Esophagus squamous epithelium (tissue), 5 donors: Measurements from ENCODE around the gene ARIH1. TPM values are rescaled to one million over a fixed set of nuclear protein-coding genes. Genes with fewer than 3 reads are reported as not detected.

Experiments used
- DNase-seq: peaks from one replicate; lab custom pipeline; 2025; lab: John Stamatoyannopoulos, UW
- H3K27ac ChIP-seq, 4 donors: fragments of 200-600 bp; sonication (generic); one replicate each; pipeline ENCODE4 v1.5.1; 2016 to 2019; ENCODE audit warnings: mild to moderate bottlenecking in 1 of 4
- H3K27me3 ChIP-seq, 4 donors: fragments of 200-600 bp; sonication (generic); 1 replicate in 3 of 4; 2 replicates in 1 of 4; pipeline versions ENCODE4 v1.5.1 to v1.6.0; 2017 to 2021; ENCODE audit warnings: antibody characterized with exemption in 1 of 4
- H3K36me3 ChIP-seq, 3 donors: fragments of 200-600 bp; sonication (generic); one replicate each; pipeline ENCODE4 v1.5.1; 2016 to 2019
- H3K4me1 ChIP-seq, 3 donors: fragments of 200-600 bp; sonication (generic); one replicate each; pipeline ENCODE4 v1.5.1; 2017 to 2019
- H3K4me3 ChIP-seq, 4 donors: fragments of 200-600 bp; sonication (generic); 1 replicate in 3 of 4; 2 replicates in 1 of 4; pipeline ENCODE4 v1.5.1; 2016 to 2019; ENCODE audit warnings: mild to moderate bottlenecking in 2 of 4, moderate library complexity in 1 of 4
- H3K9me3 ChIP-seq, 3 donors: fragments of 200-600 bp; sonication (generic); one replicate each; pipeline ENCODE4 v1.5.1; 2016 to 2019
- POLR2A ChIP-seq, 4 donors: fragments of 450-650 bp; IDR thresholded peaks; one replicate each; pipeline ENCODE4 v1.6.1; 2017; ENCODE audit warnings: antibody characterized with exemption in 4 of 4, mild to moderate bottlenecking in 4 of 4, moderate library complexity in 3 of 4
- WGBS, 2 donors: methylation state at CpG; one replicate each; pipeline ENCODE4 v1.1.5; 2018; 5-methylcytosine and 5-hydroxymethylcytosine counted together
- intact Hi-C: fragments of 100-400 bp; cut with DNase I; formaldehyde crosslinking; loops from one replicate; pipeline ENCODE4 v1.15.0; 2022
- total RNA-seq, 4 donors: library from RNA; depleted of rRNA; stranded (reverse); fragments of >200 nt; gene quantifications; one replicate each; pipeline ENCODE4 v1.1.0, GENCODE V29; 2016
- TF ChIP-seq, protein P1 (sequence below), 6 experiments: fragments of 450-650 bp in 4 of 6; fragments of 200-600 bp in 2 of 6; sonication (generic) in 2 of 6; IDR thresholded peaks; one replicate each; pipeline ENCODE4 v1.5.1; 2016 to 2019; ENCODE audit warnings: antibody characterized with exemption in 6 of 6, mild to moderate bottlenecking in 4 of 6, moderate library complexity in 4 of 6
- donor health status: DM: yes; HTN: yes; CAD: no.

ARIH1 gene
- total RNA-seq, 4 donors from 2014 or later: 26.2 to 40.1 (median 36.6) TPM

DNA sequence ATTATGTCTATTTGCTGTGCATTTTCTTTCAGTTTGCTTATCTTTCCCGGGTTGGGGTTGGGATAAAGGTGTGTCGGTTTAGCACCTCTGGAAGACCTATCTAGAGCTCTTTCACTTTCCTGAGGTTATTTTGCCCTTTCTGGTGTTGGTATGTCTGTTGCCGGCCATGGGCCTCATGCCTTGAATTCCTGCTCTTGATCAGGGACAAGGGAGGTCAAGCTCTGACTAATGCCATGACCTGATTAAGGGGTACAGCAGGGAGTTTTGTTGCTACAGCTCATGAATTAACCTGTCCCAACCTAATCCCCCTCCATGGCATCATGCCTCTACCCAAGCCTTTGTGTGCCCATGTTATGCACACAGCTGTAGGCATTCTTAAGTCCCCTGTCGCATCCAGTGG lies 109.9 kb downstream of the ARIH1 start:
- Histone ChIP-seq H3K4me1 (no peaks in the 10 kb centered on the region), H3K27me3 (no peaks in the 10 kb centered on the region), H3K9me3 (peaks cover 0 to 2% (median 0%) of the 10 kb centered on the region in 3 donors), H3K27ac (no peak overlapping the region), H3K4me3 (no peak overlapping the region), H3K36me3 (peaks cover 5 to 83% (median 23%) of the 10 kb centered on the region in 3 donors)
- TF ChIP-seq, protein P1, sequence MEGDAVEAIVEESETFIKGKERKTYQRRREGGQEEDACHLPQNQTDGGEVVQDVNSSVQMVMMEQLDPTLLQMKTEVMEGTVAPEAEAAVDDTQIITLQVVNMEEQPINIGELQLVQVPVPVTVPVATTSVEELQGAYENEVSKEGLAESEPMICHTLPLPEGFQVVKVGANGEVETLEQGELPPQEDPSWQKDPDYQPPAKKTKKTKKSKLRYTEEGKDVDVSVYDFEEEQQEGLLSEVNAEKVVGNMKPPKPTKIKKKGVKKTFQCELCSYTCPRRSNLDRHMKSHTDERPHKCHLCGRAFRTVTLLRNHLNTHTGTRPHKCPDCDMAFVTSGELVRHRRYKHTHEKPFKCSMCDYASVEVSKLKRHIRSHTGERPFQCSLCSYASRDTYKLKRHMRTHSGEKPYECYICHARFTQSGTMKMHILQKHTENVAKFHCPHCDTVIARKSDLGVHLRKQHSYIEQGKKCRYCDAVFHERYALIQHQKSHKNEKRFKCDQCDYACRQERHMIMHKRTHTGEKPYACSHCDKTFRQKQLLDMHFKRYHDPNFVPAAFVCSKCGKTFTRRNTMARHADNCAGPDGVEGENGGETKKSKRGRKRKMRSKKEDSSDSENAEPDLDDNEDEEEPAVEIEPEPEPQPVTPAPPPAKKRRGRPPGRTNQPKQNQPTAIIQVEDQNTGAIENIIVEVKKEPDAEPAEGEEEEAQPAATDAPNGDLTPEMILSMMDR (IDR thresholded peaks at IDR 0.05): no peak
- TF ChIP-seq POLR2A (IDR thresholded peaks at IDR 0.05): no peak
- intact Hi-C loops: no loop called here
- DNase-seq: no peak
- 85 to 92% methylated on average over 4 of the region's 4 CpGs for WGBS, 2 donors

DNA sequence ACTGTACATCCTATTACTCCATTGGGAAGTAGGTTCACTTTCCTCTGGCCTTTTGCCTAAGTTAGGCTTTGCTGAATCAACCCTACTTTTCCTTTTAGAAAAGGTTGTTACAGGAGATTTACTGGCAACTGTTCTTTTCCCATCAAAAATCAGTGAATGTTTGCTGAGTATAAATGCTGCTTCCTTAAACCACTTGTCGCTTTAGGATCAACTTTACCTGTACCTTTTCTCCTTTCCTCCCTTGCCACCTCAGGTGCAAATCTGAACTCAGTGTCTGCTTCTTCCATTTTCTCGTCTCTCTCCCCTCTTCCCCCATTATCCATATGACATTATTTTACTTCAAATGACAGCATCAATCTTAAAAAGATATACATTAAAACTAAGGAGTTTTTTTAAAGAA lies 110.9 kb downstream of the ARIH1 start:
- Histone ChIP-seq H3K27me3 (no peaks in the 10 kb centered on the region), H3K4me3 (no peak overlapping the region), H3K36me3 (peaks cover 5 to 73% (median 23%) of the 10 kb centered on the region in 3 donors), H3K4me1 (no peaks in the 10 kb centered on the region), H3K9me3 (no peaks in the 10 kb centered on the region), H3K27ac (no peak overlapping the region)
- intact Hi-C loops: no loop called here
- DNase-seq: no peak
- WGBS, 2 donors: 96 to 100% methylated on average over 2 of the region's 2 CpGs
- TF ChIP-seq POLR2A (IDR thresholded peaks at IDR 0.05): no peak
- TF ChIP-seq, protein P1 (IDR thresholded peaks at IDR 0.05): no peak

DNA sequence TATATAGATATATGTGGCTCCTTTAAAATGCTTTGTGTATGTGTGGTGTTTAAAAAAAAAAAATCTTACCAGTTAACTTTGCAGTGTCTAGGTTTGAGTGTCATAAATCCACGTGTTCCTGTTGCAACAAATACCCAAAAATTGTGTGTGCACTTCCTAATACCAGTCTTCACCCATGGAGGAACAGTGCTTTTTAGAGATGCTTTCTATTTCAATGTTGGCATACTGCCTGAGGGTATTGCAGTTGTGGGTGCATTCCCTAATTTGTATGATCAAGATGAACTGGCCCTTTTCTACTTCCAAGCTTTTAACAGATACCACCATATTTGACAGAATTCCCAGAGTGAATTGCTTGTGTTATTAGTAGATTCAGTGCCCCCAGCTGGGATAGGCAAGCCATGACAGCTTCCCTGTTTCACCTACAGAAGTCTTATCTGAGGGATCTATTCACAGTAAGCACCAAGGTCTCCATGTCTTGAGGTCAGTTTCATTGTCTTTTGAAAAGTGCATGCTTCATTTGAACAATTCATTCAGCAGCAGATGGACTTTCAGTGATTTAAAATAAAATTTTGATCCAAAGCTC lies 111.4 kb downstream of the ARIH1 start:
- 38 to 60% methylated on average over 1 of the region's 1 CpG for WGBS, 2 donors
- intact Hi-C loops: no loop called here
- TF ChIP-seq, protein P1 (IDR thresholded peaks at IDR 0.05): no peak
- TF ChIP-seq POLR2A (IDR thresholded peaks at IDR 0.05): no peak
- Histone ChIP-seq H3K4me1 (no peaks in the 10 kb centered on the region), H3K9me3 (no peaks in the 10 kb centered on the region), H3K27ac (no peak overlapping the region), H3K27me3 (no peaks in the 10 kb centered on the region), H3K36me3 (peaks cover 5 to 67% (median 21%) of the 10 kb centered on the region in 3 donors), H3K4me3 (no peak overlapping the region)
- DNase-seq: no peak

DNA sequence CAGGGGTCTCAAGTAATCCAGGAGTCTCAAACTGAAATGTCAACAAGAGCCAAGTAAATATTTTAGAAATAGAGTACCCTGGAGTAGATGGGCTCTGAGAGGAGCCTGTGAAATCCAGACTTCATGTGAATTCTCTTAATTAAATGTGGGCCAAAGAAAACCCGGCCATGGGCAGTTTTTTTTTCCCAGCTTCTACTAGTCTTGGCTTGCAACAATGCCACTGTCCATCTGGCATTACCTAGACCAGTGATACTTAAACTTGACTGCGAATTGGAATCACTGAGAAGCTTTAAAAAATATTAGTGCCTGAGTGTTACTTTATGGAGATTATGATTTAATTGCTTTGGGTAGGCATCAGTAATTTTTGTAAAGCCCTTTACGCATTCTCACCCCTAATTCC lies 114.0 kb downstream of the ARIH1 start:
- DNase-seq: no peak

DNA sequence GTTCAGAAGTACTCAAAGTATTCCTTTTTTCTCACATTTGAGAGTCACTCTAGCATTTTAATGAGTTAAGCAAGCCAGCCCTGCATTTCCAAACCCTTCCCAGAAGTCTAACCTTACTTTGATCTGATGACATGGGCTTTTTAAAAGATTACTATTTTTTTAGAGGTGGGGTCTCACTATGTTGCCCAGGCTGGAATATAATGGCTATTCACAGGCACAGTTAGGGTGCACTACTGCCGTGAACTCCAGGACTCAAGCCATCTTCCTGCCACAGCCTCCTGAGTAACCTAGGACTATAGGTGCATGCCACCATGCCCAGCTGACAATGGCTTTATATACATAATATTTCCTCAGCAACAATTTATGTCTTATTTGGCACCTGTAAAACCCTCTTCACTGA lies 116.3 kb downstream of the ARIH1 start:
- DNase-seq: no peak
- TF ChIP-seq, protein P1 (IDR thresholded peaks at IDR 0.05): no peak
- TF ChIP-seq POLR2A (IDR thresholded peaks at IDR 0.05): no peak
- no peaks in the 10 kb centered on the region for H3K9me3 ChIP-seq
- no peaks in the 10 kb centered on the region for H3K27me3 ChIP-seq
- H3K4me3 ChIP-seq: no peak overlapping the region
- intact Hi-C loops: loop anchor here (10.0 kb wide), 1 partner anchor 276 kb away; no protein-coding TSS in a partner anchor
- 100% methylated on average over 1 of the region's 1 CpG for WGBS, 2 donors
- no peak overlapping the region for H3K27ac ChIP-seq
- H3K4me1 ChIP-seq: no peaks in the 10 kb centered on the region
- peaks cover 0 to 19% (median 0%) of the 10 kb centered on the region in 3 donors for H3K36me3 ChIP-seq

More for the DNA sequence above, 114.0 kb downstream of the ARIH1 start:
- WGBS, 2 donors: 85 to 95% methylated on average over 3 of the region's 3 CpGs
- H3K4me1 ChIP-seq: no peaks in the 10 kb centered on the region
- intact Hi-C loops: no loop called here
- peaks cover 2 to 42% (median 5%) of the 10 kb centered on the region in 3 donors for H3K36me3 ChIP-seq
- H3K27ac ChIP-seq: no peak overlapping the region
- TF ChIP-seq, protein P1 (IDR thresholded peaks at IDR 0.05): no peak
- no peaks in the 10 kb centered on the region for H3K9me3 ChIP-seq
- H3K27me3 ChIP-seq: no peaks in the 10 kb centered on the region
- no peak overlapping the region for H3K4me3 ChIP-seq
